ENCODE results near the gene DHX8. TPM values are rescaled to one million over a fixed set of nuclear protein-coding genes. Genes with fewer than 3 reads are reported as not detected.

Gene DHX8
- total and polyA plus RNA-seq, 2 donors (not counting 1 experiment from before 2014, with no cell fraction given): 31.2 to 42.3 TPM

DNA sequence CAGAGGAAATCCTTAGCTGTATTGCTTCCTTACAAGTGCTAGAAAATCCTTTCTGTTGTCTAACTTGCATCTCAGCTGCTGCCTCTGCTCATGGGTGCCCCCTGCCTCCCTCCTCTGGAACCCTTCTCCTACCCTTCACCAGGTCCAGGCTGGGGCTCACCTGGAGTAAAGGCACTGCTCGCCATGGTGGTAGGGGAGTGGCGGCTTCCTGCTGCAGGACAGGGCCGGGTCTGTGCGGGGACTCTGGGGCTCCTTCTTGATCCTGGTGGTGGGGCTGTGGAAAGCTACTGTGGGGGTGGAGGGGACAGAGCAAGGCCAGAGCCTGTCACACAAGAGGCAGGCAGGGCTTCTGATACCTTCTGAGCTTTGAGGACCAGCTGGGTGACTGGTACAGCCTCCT is 49.9 kb downstream of the DHX8 start:
- Histone ChIP-seq H3K4me3 (replicated peaks in 1 of 4; ENCODE audit: control extremely low read depth in 1 of 4, insufficient read depth in 1 of 4, low read depth in 3 of 4, low read length in 4 of 4) (no peak overlapping the region), H3K9me3 (ENCODE audit: control insufficient read depth, insufficient read depth, low read depth, low read length) (no peaks in the 10 kb centered on the region), H3K79me2 (ENCODE audit: control insufficient read depth, insufficient read depth, low read length) (no peaks in the 10 kb centered on the region), H3K4me1 (ENCODE audit: control insufficient read depth, extremely low read depth, insufficient read depth, low read length) (peaks cover 23% of the 10 kb centered on the region), H3K9ac (ENCODE audit: insufficient read depth, low read length) (no peak overlapping the region), H4K20me1 (ENCODE audit: control insufficient read depth, extremely low read depth, insufficient read depth, low read length) (no peaks in the 10 kb centered on the region), H3K36me3 (ENCODE audit: control insufficient read depth, insufficient read depth, low read length) (no peaks in the 10 kb centered on the region), H2AFZ (ENCODE audit: low read length) (no peak overlapping the region), H3K4me2 (ENCODE audit: extremely low read depth, insufficient read depth, low read length) (no peak overlapping the region), H3K27me3 (ENCODE audit: control insufficient read depth, insufficient read depth, low read length) (no peaks in the 10 kb centered on the region), H3K27ac (ENCODE audit: insufficient read depth, low read length) (no peak overlapping the region)
- TF ChIP-seq, protein P1, sequence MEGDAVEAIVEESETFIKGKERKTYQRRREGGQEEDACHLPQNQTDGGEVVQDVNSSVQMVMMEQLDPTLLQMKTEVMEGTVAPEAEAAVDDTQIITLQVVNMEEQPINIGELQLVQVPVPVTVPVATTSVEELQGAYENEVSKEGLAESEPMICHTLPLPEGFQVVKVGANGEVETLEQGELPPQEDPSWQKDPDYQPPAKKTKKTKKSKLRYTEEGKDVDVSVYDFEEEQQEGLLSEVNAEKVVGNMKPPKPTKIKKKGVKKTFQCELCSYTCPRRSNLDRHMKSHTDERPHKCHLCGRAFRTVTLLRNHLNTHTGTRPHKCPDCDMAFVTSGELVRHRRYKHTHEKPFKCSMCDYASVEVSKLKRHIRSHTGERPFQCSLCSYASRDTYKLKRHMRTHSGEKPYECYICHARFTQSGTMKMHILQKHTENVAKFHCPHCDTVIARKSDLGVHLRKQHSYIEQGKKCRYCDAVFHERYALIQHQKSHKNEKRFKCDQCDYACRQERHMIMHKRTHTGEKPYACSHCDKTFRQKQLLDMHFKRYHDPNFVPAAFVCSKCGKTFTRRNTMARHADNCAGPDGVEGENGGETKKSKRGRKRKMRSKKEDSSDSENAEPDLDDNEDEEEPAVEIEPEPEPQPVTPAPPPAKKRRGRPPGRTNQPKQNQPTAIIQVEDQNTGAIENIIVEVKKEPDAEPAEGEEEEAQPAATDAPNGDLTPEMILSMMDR (conservative IDR thresholded peaks at IDR 0.05 in 1 of 2, IDR thresholded peaks at IDR 0.05 in 1 of 2; ENCODE audit: low read depth in 1 of 2, low read length in 2 of 2): no peak
- TF ChIP-seq EZH2 (IDR thresholded peaks at IDR 0.05; ENCODE audit: low read length, missing control alignments): no peak
- DNase-seq (ENCODE audit: low read depth in 2 of 2): no peak

DNA sequence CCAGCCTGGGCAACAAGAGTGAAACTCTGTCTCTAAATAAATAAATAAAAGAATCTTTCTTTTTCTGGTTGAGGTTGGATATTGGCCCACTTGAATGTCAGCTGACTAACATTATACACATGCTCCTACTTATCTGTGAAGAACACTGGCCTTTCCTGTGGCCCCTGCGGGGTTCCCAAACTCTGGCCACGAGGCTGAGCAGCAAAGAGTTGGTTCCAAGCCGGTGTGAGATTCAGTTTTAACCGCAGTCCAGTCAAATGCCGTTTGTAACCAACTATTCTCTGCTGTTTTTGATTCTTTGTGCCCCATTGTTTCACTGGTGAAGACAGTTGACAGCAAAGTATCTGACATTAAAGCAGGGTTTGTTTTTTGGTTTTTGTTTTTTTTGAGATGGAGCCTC is 51.1 kb downstream of the DHX8 start:
- H3K36me3 ChIP-seq (ENCODE audit: control insufficient read depth, insufficient read depth, low read length): no peaks in the 10 kb centered on the region
- H3K4me3 ChIP-seq (replicated peaks in 1 of 4; ENCODE audit: control extremely low read depth in 1 of 4, insufficient read depth in 1 of 4, low read depth in 3 of 4, low read length in 4 of 4): no peak overlapping the region
- no peaks in the 10 kb centered on the region for H4K20me1 ChIP-seq (ENCODE audit: control insufficient read depth, extremely low read depth, insufficient read depth, low read length)
- no peak overlapping the region for H2AFZ ChIP-seq (ENCODE audit: low read length)
- no peaks in the 10 kb centered on the region for H3K79me2 ChIP-seq (ENCODE audit: control insufficient read depth, insufficient read depth, low read length)
- no peaks in the 10 kb centered on the region for H3K27me3 ChIP-seq (ENCODE audit: control insufficient read depth, insufficient read depth, low read length)
- H3K4me2 ChIP-seq (ENCODE audit: extremely low read depth, insufficient read depth, low read length): no peak overlapping the region
- peaks cover 20% of the 10 kb centered on the region for H3K4me1 ChIP-seq (ENCODE audit: control insufficient read depth, extremely low read depth, insufficient read depth, low read length)
- H3K9me3 ChIP-seq (ENCODE audit: control insufficient read depth, insufficient read depth, low read depth, low read length): no peaks in the 10 kb centered on the region
- DNase-seq (ENCODE audit: low read depth in 2 of 2): no peak
- no peak for TF ChIP-seq EZH2 (IDR thresholded peaks at IDR 0.05; ENCODE audit: low read length, missing control alignments)
- TF ChIP-seq, protein P1 (conservative IDR thresholded peaks at IDR 0.05 in 1 of 2, IDR thresholded peaks at IDR 0.05 in 1 of 2; ENCODE audit: low read depth in 1 of 2, low read length in 2 of 2): no peak
- no peak overlapping the region for H3K27ac ChIP-seq (ENCODE audit: insufficient read depth, low read length)
- no peak overlapping the region for H3K9ac ChIP-seq (ENCODE audit: insufficient read depth, low read length)

DNA sequence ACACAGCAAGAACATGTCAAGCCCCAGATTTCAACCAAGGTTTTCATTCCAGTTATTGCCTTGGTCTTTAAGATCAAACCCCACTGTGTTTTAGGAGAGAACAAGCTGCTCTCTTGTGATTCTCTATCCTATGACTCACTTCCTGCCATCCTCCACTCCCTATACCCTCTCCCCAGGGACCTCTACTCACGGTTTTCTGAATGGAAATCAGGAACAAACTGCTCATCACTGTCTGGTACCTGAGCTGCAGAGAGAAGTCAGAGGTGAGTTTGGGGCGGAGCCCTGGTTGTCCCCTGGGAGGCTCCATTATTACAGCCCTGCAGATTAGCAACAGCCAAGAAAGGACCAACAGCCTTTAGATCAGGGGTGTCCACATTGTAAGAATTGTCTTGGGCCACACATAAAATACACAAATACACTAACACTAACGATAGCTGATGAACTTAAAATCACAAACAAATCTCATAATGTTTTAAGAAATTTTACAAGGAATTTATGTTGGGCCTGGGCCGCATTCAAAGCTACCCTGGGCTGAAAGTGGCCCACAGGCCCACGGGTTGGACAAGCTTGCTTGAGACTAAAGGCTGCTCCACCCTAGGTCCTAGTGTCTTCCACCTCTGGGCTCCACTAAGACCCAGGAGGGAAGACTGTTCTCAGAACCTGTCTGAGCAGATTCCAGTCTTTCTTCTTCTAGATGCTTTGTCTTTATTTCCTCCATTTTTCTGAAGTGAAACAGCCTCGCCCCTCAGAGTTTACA is 52.6 kb downstream of the DHX8 start:
- Histone ChIP-seq H2AFZ (ENCODE audit: low read length) (peak overlapping the region; percentile 20), H3K9ac (ENCODE audit: insufficient read depth, low read length) (no peak overlapping the region), H3K4me1 (ENCODE audit: control insufficient read depth, extremely low read depth, insufficient read depth, low read length) (peaks cover 13% of the 10 kb centered on the region)

More for the DNA sequence above, 52.6 kb downstream of the DHX8 start:
- H3K79me2 ChIP-seq (ENCODE audit: control insufficient read depth, insufficient read depth, low read length): no peaks in the 10 kb centered on the region
- H3K27me3 ChIP-seq (ENCODE audit: control insufficient read depth, insufficient read depth, low read length): no peaks in the 10 kb centered on the region
- H3K36me3 ChIP-seq (ENCODE audit: control insufficient read depth, insufficient read depth, low read length): no peaks in the 10 kb centered on the region
- peak overlapping the region; percentile 59 for H3K27ac ChIP-seq (ENCODE audit: insufficient read depth, low read length)
- peak; percentile 46 to 70 for DNase-seq (ENCODE audit: low read depth in 2 of 2)
- H4K20me1 ChIP-seq (ENCODE audit: control insufficient read depth, extremely low read depth, insufficient read depth, low read length): no peaks in the 10 kb centered on the region
- TF ChIP-seq, protein P1 (conservative IDR thresholded peaks at IDR 0.05 in 1 of 2, IDR thresholded peaks at IDR 0.05 in 1 of 2; ENCODE audit: low read depth in 1 of 2, low read length in 2 of 2): no peak
- no peak for TF ChIP-seq EZH2 (IDR thresholded peaks at IDR 0.05; ENCODE audit: low read length, missing control alignments)
- peak overlapping the region; percentile 32 for H3K4me2 ChIP-seq (ENCODE audit: extremely low read depth, insufficient read depth, low read length)
- H3K4me3 ChIP-seq (replicated peaks in 1 of 4; ENCODE audit: control extremely low read depth in 1 of 4, insufficient read depth in 1 of 4, low read depth in 3 of 4, low read length in 4 of 4): no peak overlapping the region
- no peaks in the 10 kb centered on the region for H3K9me3 ChIP-seq (ENCODE audit: control insufficient read depth, insufficient read depth, low read depth, low read length)
